ENCODE results near the gene TRMT1L.

GRCh38 chr1:185087746-185088145 is 69.0 kb downstream of the TRMT1L start:
- TF ChIP-seq, protein P1, sequence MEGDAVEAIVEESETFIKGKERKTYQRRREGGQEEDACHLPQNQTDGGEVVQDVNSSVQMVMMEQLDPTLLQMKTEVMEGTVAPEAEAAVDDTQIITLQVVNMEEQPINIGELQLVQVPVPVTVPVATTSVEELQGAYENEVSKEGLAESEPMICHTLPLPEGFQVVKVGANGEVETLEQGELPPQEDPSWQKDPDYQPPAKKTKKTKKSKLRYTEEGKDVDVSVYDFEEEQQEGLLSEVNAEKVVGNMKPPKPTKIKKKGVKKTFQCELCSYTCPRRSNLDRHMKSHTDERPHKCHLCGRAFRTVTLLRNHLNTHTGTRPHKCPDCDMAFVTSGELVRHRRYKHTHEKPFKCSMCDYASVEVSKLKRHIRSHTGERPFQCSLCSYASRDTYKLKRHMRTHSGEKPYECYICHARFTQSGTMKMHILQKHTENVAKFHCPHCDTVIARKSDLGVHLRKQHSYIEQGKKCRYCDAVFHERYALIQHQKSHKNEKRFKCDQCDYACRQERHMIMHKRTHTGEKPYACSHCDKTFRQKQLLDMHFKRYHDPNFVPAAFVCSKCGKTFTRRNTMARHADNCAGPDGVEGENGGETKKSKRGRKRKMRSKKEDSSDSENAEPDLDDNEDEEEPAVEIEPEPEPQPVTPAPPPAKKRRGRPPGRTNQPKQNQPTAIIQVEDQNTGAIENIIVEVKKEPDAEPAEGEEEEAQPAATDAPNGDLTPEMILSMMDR (IDR thresholded peaks at IDR 0.05), result no peak
- no peak for TF ChIP-seq EP300 (IDR thresholded peaks at IDR 0.05)
- no peak for TF ChIP-seq POLR2A (IDR thresholded peaks at IDR 0.05)
